CD14-positive monocyte (primary cell): ENCODE results near the gene PTOV1. TPM values are rescaled to one million over a fixed set of nuclear protein-coding genes. Genes with fewer than 3 reads are reported as not detected.

Experiments
- DNase-seq, 3 donors: peaks; one replicate each; pipeline ENCODE4 v3.0.0-alpha.2; 2011 to 2022
- H2AFZ ChIP-seq: 2 replicates; pipeline ENCODE4 v1.6.0; 2012; ENCODE audit warnings: mild to moderate bottlenecking, low read depth, low read length, inconsistent platforms; ENCODE audit not compliant: insufficient read depth, poor library complexity, severe bottlenecking
- H3K27ac ChIP-seq, 2 donors: 1 replicate in 1 of 2; 2 replicates in 1 of 2; pipeline ENCODE4 v1.5.1; 2012 to 2013; ENCODE audit warnings: low read length in 2 of 2, control low read depth in 1 of 2, inconsistent platforms in 1 of 2, low read depth in 1 of 2, mild to moderate bottlenecking in 1 of 2
- H3K27me3 ChIP-seq, 2 donors: one replicate each; pipeline versions ENCODE4 v1.6.0 to v1.6.1; 2011 to 2013; ENCODE audit warnings: low read length in 2 of 2; ENCODE audit not compliant: control insufficient read depth in 2 of 2, insufficient read depth in 2 of 2
- H3K36me3 ChIP-seq, 2 donors: replicated peaks in 1 of 2; 1 replicate in 1 of 2; 2 replicates in 1 of 2; pipeline versions ENCODE4 v1.5.1 to v1.6.1; 2012 to 2013; ENCODE audit warnings: low read length in 2 of 2, control low read depth in 1 of 2, inconsistent platforms in 1 of 2, mild to moderate bottlenecking in 1 of 2; ENCODE audit not compliant: insufficient read depth in 2 of 2, control insufficient read depth in 1 of 2
- H3K4me1 ChIP-seq, 2 donors: 1 replicate in 1 of 2; 2 replicates in 1 of 2; pipeline versions ENCODE4 v1.5.1 to v1.6.1; 2012 to 2013; ENCODE audit warnings: low read length in 2 of 2, control low read depth in 1 of 2, inconsistent platforms in 1 of 2, mild to moderate bottlenecking in 1 of 2, moderate library complexity in 1 of 2; ENCODE audit not compliant: insufficient read depth in 2 of 2, control insufficient read depth in 1 of 2
- H3K4me2 ChIP-seq: replicated peaks from 2 replicates; pipeline ENCODE3; 2012; ENCODE audit warnings: low read length, moderate library complexity, mild to moderate bottlenecking; ENCODE audit not compliant: poor library complexity, severe bottlenecking; ENCODE audit errors: extremely low read depth
- H3K4me3 ChIP-seq, 3 experiments: fragments of 200-600 bp in 1 of 3; sonication (generic) in 1 of 3; replicated peaks in 1 of 3; 1 replicate in 2 of 3; 2 replicates in 1 of 3; pipeline ENCODE4 v1.5.1; 2011 to 2013; ENCODE audit warnings: low read length in 3 of 3, mild to moderate bottlenecking in 3 of 3, control low read depth in 2 of 3, low read depth in 2 of 3, inconsistent platforms in 1 of 3, moderate library complexity in 1 of 3
- H3K79me2 ChIP-seq: 2 replicates; pipeline ENCODE4 v1.6.0; 2012; ENCODE audit warnings: mild to moderate bottlenecking, control low read depth, inconsistent platforms, low read length, moderate library complexity; ENCODE audit not compliant: insufficient read depth
- H3K9ac ChIP-seq: 2 replicates; pipeline ENCODE4 v1.6.0; 2017; ENCODE audit warnings: low read length, mild to moderate bottlenecking; ENCODE audit not compliant: insufficient read depth, poor library complexity, severe bottlenecking
- H3K9me3 ChIP-seq, 2 donors: replicated peaks in 1 of 2; 1 replicate in 1 of 2; 2 replicates in 1 of 2; pipeline versions ENCODE4 v1.5.1 to v1.6.1; 2012 to 2013; ENCODE audit warnings: low read length in 2 of 2, control low read depth in 1 of 2; ENCODE audit not compliant: control insufficient read depth in 1 of 2, insufficient read depth in 1 of 2
- H4K20me1 ChIP-seq: 2 replicates; pipeline ENCODE4 v1.6.0; 2012; ENCODE audit warnings: mild to moderate bottlenecking, low read length, control low read depth, moderate library complexity; ENCODE audit not compliant: insufficient read depth
- H3K27ac Mint-ChIP-seq, 7 donors: one replicate each; pipeline ENCODE4 v1.8.0; 2020; ENCODE audit warnings: mild to moderate bottlenecking in 7 of 7, mixed read lengths in 7 of 7, moderate library complexity in 6 of 7, inconsistent platforms in 2 of 7
- H3K27me3 Mint-ChIP-seq, 3 donors: one replicate each; pipeline ENCODE4 v1.8.0; 2021 to 2022; ENCODE audit warnings: low read depth in 3 of 3, mild to moderate bottlenecking in 3 of 3, mixed read lengths in 3 of 3, moderate library complexity in 3 of 3, inconsistent platforms in 1 of 3
- H3K36me3 Mint-ChIP-seq, 2 donors: one replicate each; pipeline ENCODE4 v1.8.0; 2020; ENCODE audit warnings: mixed read lengths in 2 of 2, inconsistent platforms in 1 of 2, mild to moderate bottlenecking in 1 of 2
- H3K4me1 Mint-ChIP-seq: one replicate; pipeline ENCODE4 v1.8.0; 2020; ENCODE audit warnings: mild to moderate bottlenecking, mixed read lengths
- H3K4me3 Mint-ChIP-seq, 2 donors: one replicate each; pipeline ENCODE4 v1.8.0; 2020; ENCODE audit warnings: mild to moderate bottlenecking in 2 of 2, mixed read lengths in 2 of 2, moderate library complexity in 1 of 2
- H3K9me3 Mint-ChIP-seq, 7 donors: one replicate each; pipeline ENCODE4 v1.8.0; 2020 to 2022; ENCODE audit warnings: mixed read lengths in 7 of 7, mild to moderate bottlenecking in 6 of 7, moderate library complexity in 6 of 7, inconsistent platforms in 2 of 7
- WGBS: methylation state at CpG from one replicate; pipeline ENCODE4 v1.1.5; 2013; ENCODE audit warnings: missing lambda C conversion rate; ENCODE audit not compliant: insufficient coverage; 5-methylcytosine and 5-hydroxymethylcytosine counted together
- intact Hi-C, 2 donors: fragments of 100-400 bp; cut with micrococcal nuclease; formaldehyde crosslinking; loops; one replicate each; pipeline versions ENCODE4 v1.15.0 to v1.15.1; 2023
- polyA plus RNA-seq, 3 donors: library from polyadenylated mRNA; depleted of rRNA in 1 of 3; unstranded in 2 of 3; stranded (reverse) in 1 of 3; fragments of 300-500 nt in 2 of 3; fragments of >200 nt in 1 of 3; fragmentation: Illumina TruSeq in 2 of 3; gene quantifications; 1 replicate in 2 of 3; 2 replicates in 1 of 3; pipeline ENCODE4 v1.2.3, GENCODE V29; 2012 to 2021
- TF ChIP-seq, protein P1 (sequence below): fragments of 200-600 bp; IDR thresholded peaks from one replicate; pipeline ENCODE4 v1.8.0; 2022; ENCODE audit warnings: antibody characterized with exemption, mild to moderate bottlenecking

Gene PTOV1
- polyA plus RNA-seq, 3 donors: 18.3 to 67.9 (median 31.2) TPM

DNA sequence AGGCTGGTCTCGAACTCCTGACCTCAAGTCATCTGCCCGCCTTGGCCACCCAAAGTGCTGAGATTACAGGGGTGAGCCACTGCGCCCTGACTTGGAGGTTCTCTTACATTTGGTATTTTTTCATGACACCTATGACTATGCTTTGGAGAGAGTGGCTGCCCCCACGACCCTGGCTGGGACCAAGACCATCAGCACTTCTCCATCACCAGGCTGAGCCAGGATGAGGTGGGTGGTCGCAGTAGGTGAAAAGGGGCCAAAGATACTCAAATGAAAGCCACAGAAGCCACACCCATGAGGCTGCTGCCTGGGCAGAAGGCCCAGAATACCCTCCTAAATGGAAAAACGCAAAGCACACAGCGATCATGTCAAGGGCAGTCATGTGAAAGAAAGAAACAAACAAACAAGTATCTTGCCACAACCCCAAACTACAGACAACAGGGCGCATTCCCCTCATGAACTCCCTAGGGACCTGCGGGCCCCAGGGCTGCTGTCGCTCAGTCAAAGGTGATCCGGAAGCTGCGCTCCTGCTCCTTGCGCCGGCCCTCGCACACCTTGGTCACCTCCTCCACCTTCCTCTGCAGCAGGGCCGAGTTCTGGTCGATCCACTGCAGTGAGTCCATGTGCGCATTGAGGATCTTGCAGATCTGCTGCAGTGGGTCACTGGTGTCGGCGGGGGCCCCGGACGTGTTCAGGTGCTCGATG is 56.9 kb downstream of the PTOV1 start:
- DNase-seq: no peak
- no peaks in the 10 kb centered on the region for H3K9me3 Mint-ChIP-seq
- peaks cover 66% of the 10 kb centered on the region for H3K4me1 Mint-ChIP-seq
- peaks cover 44 to 55% of the 10 kb centered on the region in 2 donors for H3K36me3 Mint-ChIP-seq
- H3K27ac Mint-ChIP-seq: peak overlapping the region in 3 of 7 donors; percentile 41 to 75 (median 68)
- no peaks in the 10 kb centered on the region for H3K9me3 ChIP-seq
- peaks cover 0 to 12% (median 1%) of the 10 kb centered on the region in 3 donors for H3K27me3 Mint-ChIP-seq
- H3K27ac ChIP-seq: no peak overlapping the region
- H3K9ac ChIP-seq: no peak overlapping the region
- H3K4me3 ChIP-seq: no peak overlapping the region
- no peaks in the 10 kb centered on the region for H4K20me1 ChIP-seq
- WGBS: 96% methylated on average over 20 of the region's 23 CpGs
- no peaks in the 10 kb centered on the region for H3K27me3 ChIP-seq
- H3K36me3 ChIP-seq: peaks cover 36 to 56% of the 10 kb centered on the region in 2 donors
- H2AFZ ChIP-seq: no peak overlapping the region
- H3K4me1 ChIP-seq: peaks cover 55 to 69% of the 10 kb centered on the region in 2 donors
- TF ChIP-seq, protein P1, sequence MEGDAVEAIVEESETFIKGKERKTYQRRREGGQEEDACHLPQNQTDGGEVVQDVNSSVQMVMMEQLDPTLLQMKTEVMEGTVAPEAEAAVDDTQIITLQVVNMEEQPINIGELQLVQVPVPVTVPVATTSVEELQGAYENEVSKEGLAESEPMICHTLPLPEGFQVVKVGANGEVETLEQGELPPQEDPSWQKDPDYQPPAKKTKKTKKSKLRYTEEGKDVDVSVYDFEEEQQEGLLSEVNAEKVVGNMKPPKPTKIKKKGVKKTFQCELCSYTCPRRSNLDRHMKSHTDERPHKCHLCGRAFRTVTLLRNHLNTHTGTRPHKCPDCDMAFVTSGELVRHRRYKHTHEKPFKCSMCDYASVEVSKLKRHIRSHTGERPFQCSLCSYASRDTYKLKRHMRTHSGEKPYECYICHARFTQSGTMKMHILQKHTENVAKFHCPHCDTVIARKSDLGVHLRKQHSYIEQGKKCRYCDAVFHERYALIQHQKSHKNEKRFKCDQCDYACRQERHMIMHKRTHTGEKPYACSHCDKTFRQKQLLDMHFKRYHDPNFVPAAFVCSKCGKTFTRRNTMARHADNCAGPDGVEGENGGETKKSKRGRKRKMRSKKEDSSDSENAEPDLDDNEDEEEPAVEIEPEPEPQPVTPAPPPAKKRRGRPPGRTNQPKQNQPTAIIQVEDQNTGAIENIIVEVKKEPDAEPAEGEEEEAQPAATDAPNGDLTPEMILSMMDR: no peak
- H3K4me2 ChIP-seq: no peak overlapping the region
- H3K4me3 Mint-ChIP-seq: no peak overlapping the region
- intact Hi-C loops: no loop called here
- peaks cover 42% of the 10 kb centered on the region for H3K79me2 ChIP-seq

DNA sequence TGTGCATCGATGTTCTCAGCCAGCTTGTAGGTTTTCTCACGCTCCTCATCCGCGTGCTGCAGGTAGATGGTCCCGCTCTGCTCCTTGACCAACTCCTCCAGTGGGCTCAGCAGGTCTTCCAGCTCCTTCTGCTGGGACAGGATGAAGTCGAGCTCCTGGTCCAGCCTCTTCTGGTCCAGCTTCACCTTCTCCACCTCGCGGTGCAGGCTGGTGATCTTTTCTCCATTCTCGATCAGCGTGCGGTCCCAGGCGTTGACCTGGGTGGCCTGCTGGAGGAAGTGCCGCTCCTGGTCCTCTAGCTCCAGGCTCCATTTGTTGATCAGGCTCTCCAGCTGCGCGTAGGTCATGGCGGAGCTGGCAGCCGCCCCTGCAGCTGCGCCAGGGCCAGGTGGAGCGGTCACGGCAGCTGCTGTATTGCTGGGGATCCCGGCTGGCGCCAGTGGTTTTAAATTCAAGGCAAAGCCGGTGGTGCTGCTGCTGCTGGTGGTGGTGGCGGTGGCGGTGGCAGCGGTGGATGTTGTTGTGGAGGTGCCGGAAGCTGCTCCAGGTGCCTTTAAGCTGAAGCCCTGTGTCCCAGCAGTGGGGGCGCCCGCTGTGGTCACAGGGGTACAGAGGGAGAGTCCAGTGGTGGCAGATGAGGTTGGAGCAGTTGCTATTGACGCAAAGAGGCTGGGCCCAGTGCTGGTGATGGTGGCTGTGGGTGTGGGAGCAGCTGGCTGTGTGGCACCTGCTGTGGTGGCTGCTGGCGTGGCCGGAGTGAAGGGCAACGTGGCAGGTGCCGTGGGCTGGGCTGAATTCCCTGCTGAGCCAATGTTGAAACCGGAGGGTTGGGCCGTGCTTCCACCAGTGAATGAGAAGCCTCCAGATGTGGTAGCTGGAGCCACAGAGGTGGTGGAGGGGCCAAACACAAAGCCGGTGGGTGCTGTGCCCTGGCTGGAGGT is 57.8 kb downstream of the PTOV1 start:
- peaks cover 53 to 64% of the 10 kb centered on the region in 2 donors for H3K36me3 Mint-ChIP-seq
- Histone ChIP-seq H2AFZ (no peak overlapping the region), H3K4me2 (no peak overlapping the region), H3K27ac (peak overlapping the region in 1 of 2 donors; percentile 94), H3K27me3 (no peaks in the 10 kb centered on the region), H3K79me2 (peaks cover 50% of the 10 kb centered on the region), H4K20me1 (no peaks in the 10 kb centered on the region), H3K36me3 (peaks cover 45 to 64% of the 10 kb centered on the region in 2 donors), H3K4me1 (peaks cover 59 to 71% of the 10 kb centered on the region in 2 donors), H3K9me3 (no peaks in the 10 kb centered on the region), H3K4me3 (no peak overlapping the region), H3K9ac (no peak overlapping the region)
- H3K9me3 Mint-ChIP-seq: no peaks in the 10 kb centered on the region
- peaks cover 69% of the 10 kb centered on the region for H3K4me1 Mint-ChIP-seq
- TF ChIP-seq, protein P1: no peak
- intact Hi-C loops: no loop called here
- H3K27me3 Mint-ChIP-seq: peaks cover 0 to 9% (median 3%) of the 10 kb centered on the region in 3 donors
- WGBS: 99% methylated on average over 37 of the region's 37 CpGs
- no peak overlapping the region for H3K4me3 Mint-ChIP-seq
- no peak for DNase-seq
- H3K27ac Mint-ChIP-seq: peak overlapping the region in 5 of 7 donors; percentile 28 to 97 (median 71)
